ENCODE data around the gene HLA-DRA.

HLA-DRA gene

DNA sequence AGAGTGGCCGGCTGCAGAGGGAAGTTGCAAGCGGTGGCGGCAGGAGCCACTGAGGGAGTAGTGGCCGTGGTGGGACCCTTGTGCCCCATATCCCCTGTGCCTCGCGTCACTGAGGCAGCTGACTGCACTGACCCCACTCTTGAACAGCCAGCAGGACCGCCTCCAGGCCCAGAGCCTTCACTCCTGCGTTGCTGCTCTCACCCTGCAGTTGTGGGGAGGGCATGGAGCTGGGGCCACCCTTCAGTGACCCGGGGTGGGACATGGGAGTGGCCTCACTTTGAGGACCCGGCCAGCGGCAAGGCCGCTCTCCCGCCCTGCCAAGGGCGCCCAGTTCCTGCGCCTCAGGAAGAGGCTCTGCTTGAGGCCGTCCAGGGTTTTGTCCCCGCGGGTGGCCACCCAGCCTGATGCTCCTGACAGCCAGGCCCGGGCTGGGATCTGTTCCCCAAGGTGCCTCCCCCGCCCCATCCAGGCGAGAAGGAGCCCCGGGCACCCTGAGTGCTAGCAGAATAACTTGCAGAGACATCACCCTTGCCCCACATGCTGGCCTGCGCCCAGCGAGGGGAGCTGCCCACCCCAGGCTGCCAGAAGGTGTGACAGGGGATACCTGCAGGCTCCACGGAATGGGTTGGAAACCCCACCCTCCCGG, 44.4 kb downstream of the HLA-DRA start:
- no peak for DNase-seq

GRCh38 chr6:32484614-32484998, 44.9 kb downstream of the HLA-DRA start:
- no peak for DNase-seq

- no peak for DNase-seq
Observed at GRCh38 chr6:32488083-32488482, 48.4 kb downstream of the HLA-DRA start.

- DNase-seq = no peak
Observed at GRCh38 chr6:32491700-32492099, 52.0 kb downstream of the HLA-DRA start.

GRCh38 chr6:32492351-32492750, 52.7 kb downstream of the HLA-DRA start:
- no peak for DNase-seq
